ENCODE measurements around the gene FGF22. TPM values are rescaled to one million over a fixed set of nuclear protein-coding genes. Genes with fewer than 3 reads are reported as not detected.

The FGF22 gene
- total RNA-seq, 4 donors from 2014 or later = 0.38 to 1.6 TPM; not detected in 2

DNA sequence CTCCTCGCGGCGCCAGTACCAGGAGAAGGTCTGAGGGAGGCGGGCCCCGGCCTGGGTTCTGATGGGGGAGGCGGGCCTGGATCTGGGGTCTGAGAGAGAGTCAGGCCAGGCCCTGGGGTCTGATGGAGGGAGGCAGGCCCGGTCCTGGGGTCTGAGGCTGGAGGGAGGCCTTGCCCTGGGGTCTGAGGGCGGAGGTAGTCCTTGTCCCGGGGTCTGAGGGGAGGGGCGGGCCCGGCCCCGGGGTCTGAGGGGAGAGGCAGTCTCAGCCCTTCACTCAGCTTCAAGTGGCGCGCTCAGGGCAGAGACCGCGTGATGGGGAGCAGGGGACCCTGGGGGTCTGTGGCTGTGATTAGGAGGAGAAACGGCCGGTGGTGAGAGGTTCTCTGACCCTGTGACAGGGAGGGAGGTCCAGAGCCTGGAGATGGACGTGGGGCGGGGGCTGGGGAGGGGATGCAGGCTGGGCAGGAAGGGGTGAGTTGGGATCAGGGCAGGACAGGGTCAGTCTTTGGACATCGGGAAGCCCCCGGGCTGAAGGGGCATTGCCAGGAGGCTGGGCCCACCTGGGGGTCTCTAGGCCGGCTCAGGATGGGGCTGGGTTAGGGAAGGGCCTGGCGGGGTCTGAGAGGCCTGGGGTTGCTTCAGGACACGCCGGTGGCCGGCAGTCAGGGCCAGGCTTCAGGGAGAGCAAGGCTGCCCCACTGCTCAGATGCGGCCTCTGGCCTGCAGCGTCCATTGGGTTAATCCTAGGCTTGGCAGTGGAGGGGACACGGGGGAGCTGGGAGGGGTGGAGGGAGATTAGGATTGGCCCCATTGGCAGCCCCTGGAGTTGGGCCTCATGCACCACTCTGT, 31.3 kb upstream of the FGF22 start:
- peaks cover 0 to 33% (median 5%) of the 10 kb centered on the region in 3 donors for H3K4me1 ChIP-seq
- TF ChIP-seq POLR2A (IDR thresholded peaks at IDR 0.05) = no peak
- TF ChIP-seq, protein P1, sequence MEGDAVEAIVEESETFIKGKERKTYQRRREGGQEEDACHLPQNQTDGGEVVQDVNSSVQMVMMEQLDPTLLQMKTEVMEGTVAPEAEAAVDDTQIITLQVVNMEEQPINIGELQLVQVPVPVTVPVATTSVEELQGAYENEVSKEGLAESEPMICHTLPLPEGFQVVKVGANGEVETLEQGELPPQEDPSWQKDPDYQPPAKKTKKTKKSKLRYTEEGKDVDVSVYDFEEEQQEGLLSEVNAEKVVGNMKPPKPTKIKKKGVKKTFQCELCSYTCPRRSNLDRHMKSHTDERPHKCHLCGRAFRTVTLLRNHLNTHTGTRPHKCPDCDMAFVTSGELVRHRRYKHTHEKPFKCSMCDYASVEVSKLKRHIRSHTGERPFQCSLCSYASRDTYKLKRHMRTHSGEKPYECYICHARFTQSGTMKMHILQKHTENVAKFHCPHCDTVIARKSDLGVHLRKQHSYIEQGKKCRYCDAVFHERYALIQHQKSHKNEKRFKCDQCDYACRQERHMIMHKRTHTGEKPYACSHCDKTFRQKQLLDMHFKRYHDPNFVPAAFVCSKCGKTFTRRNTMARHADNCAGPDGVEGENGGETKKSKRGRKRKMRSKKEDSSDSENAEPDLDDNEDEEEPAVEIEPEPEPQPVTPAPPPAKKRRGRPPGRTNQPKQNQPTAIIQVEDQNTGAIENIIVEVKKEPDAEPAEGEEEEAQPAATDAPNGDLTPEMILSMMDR (IDR thresholded peaks at IDR 0.05) = no peak
- H3K9me3 ChIP-seq = no peaks in the 10 kb centered on the region
- H3K36me3 ChIP-seq = no peaks in the 10 kb centered on the region
- H3K4me3 ChIP-seq = no peak overlapping the region
- H3K27ac ChIP-seq = no peak overlapping the region
- no peak for DNase-seq
- intact Hi-C loops (cut with DNase I) = no loop called here
- WGBS, 2 donors = 65 to 67% methylated on average over 5 to 14 of the region's 30 CpGs
- peaks cover 0 to 48% (median 0%) of the 10 kb centered on the region in 4 donors for H3K27me3 ChIP-seq

DNA sequence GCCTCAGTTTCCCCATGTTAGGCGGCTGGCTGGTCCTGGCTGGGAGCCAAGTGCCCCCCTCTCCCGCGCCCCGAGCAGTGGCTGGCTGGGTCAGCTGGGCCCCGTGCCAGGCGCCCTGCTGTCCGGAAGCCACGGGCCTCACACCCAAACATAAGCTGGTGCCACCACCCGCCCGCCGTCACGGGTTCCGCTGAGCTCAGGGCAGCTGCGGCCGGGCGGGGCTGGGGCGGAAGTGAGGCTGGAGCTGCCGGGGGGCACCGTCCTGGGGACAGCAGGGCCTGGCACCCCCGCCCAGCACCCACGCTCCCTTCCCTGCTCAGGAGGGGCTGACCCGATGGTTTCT, 30.7 kb upstream of the FGF22 start:
- Histone ChIP-seq H3K4me3 (no peak overlapping the region), H3K27me3 (peaks cover 0 to 48% (median 0%) of the 10 kb centered on the region in 4 donors), H3K4me1 (peaks cover 0 to 33% (median 5%) of the 10 kb centered on the region in 3 donors), H3K36me3 (no peaks in the 10 kb centered on the region), H3K9me3 (no peaks in the 10 kb centered on the region), H3K27ac (peak overlapping the region in 2 of 4 donors; percentile 21 to 36)
- no peak for DNase-seq
- 56% methylated on average over 3 of the region's 22 CpGs; no CpG with 5 or more reads in 1 of the 2 donors for WGBS, 2 donors
- intact Hi-C loops (cut with DNase I) = no loop called here
- TF ChIP-seq, protein P1 (IDR thresholded peaks at IDR 0.05) = no peak
- TF ChIP-seq POLR2A (IDR thresholded peaks at IDR 0.05) = no peak

DNA sequence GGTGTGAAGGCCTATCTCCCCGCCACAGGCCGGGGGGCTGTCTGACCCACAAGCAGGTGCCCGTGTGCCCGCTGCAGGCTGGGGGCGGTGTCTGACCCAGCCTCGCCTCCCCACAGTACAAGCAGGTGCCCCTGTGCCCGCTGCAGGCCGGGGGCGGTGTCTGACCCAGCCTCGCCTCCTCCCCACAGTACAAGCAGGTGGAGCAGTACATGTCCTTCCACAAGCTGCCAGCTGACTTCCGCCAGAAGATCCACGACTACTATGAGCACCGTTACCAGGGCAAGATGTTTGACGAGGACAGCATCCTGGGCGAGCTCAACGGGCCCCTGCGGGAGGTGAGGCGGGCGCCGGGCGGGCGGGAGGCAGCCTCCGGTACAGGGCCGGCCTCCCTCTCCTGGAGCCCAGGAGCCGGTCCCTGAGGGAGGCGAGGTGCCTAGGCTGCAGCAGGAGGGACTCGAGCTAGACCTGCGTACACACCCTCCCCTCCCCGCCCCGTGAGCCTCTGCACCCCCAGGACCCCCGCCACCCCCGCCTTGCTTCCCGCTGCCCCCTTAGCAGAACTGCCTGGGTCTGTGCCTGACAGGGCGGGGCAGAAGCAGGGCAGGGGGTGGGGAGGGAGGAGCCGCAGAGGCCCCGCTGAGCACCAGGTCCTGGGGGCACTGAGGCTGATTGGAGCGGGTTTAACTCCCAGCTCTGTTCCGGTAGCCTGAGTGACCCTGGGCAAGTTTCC, 29.4 kb upstream of the FGF22 start:
- H3K27ac ChIP-seq = peak overlapping the region; percentile 27 to 77 (median 66)
- peaks cover 0 to 33% (median 5%) of the 10 kb centered on the region in 3 donors for H3K4me1 ChIP-seq
- no peak for DNase-seq
- WGBS, 2 donors = 32 to 57% methylated on average over 2 to 5 of the region's 38 CpGs
- no peaks in the 10 kb centered on the region for H3K9me3 ChIP-seq
- peaks cover 0 to 52% (median 0%) of the 10 kb centered on the region in 4 donors for H3K27me3 ChIP-seq
- H3K36me3 ChIP-seq = no peaks in the 10 kb centered on the region
- intact Hi-C loops (cut with DNase I) = no loop called here
- H3K4me3 ChIP-seq = peak overlapping the region in 3 of 4 donors; percentile 32 to 58 (median 36)
- TF ChIP-seq, protein P1 (IDR thresholded peaks at IDR 0.05) = no peak
- no peak for TF ChIP-seq POLR2A (IDR thresholded peaks at IDR 0.05)

DNA sequence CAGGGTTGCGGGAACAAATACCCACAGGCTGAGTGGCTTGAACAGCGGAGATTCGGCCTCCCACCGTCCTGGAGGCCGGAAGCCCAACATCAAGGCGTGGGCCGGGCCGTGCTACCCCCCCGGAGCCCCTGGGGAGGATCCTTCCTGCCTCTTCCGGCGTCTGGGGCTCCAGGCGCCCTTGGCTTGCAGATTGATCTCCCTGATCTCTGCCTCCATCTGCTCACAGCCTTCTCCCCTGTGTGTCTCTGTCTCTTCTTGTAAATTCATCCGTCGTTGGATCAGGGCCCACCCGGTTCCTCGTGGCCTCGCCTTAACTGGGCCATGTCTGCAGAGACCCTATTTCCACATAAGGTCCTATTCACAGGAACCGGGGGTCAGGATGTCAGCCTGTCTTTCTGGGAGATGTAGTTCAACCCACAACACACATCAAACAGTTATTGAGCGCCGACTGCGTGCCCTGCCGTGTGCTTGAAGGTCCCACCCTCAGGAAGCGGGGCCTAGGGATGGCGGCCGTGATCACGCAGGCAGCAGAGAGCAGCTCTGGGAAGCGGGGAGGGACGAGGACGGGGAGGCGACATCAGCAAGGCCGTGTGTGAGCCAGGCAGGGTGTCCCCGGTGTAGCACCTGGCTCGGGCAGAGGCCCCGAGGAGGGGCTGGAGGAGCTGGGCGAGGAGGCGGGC, 28.7 kb upstream of the FGF22 start:
- Histone ChIP-seq H3K27ac (peak overlapping the region; percentile 27 to 77 (median 66)), H3K36me3 (no peaks in the 10 kb centered on the region), H3K9me3 (no peaks in the 10 kb centered on the region), H3K4me3 (peak overlapping the region in 3 of 4 donors; percentile 32 to 58 (median 36)), H3K4me1 (peaks cover 0 to 38% (median 5%) of the 10 kb centered on the region in 3 donors), H3K27me3 (peaks cover 0 to 55% (median 0%) of the 10 kb centered on the region in 4 donors)
- DNase-seq = no peak
- intact Hi-C loops (cut with DNase I) = no loop called here
- WGBS, 2 donors = 17 to 21% methylated on average over 13 to 26 of the region's 36 CpGs
- TF ChIP-seq, protein P1 (IDR thresholded peaks at IDR 0.05) = no peak
- TF ChIP-seq POLR2A (IDR thresholded peaks at IDR 0.05) = no peak

Measured in esophagus squamous epithelium (tissue), 5 donors.